Neural progenitor cell (in vitro differentiated cells): ENCODE measurements around the gene ELMO1. TPM values are rescaled to one million over a fixed set of nuclear protein-coding genes. Genes with fewer than 3 reads are reported as not detected.

Source experiments
- DNase-seq: peaks from one replicate; pipeline ENCODE4 v3.0.0-alpha.2; 2016; ENCODE audit warnings: low spot score
- H2AFZ ChIP-seq: fragments of 200-600 bp; sonication (generic); replicated peaks from 2 replicates; pipeline ENCODE4 v1.6.1; 2016; ENCODE audit warnings: antibody characterized with exemption
- H3F3A ChIP-seq: fragments of 200-600 bp; sonication (generic); 2 replicates; pipeline ENCODE4 v1.6.1; 2016; ENCODE audit warnings: antibody characterized with exemption, low read depth
- H3K27ac ChIP-seq: fragments of 200-600 bp; sonication (generic); 2 replicates; pipeline ENCODE4 v1.5.1; 2016; ENCODE audit warnings: mild to moderate bottlenecking
- H3K27me3 ChIP-seq: fragments of 200-600 bp; sonication (generic); 2 replicates; pipeline ENCODE4 v1.6.1; 2016; ENCODE audit warnings: mild to moderate bottlenecking, moderate library complexity
- H3K36me3 ChIP-seq: fragments of 200-600 bp; sonication (generic); 2 replicates; pipeline ENCODE4 v1.5.1; 2016
- H3K4me1 ChIP-seq: fragments of 200-600 bp; sonication (generic); 2 replicates; pipeline ENCODE4 v1.6.1; 2016; ENCODE audit warnings: mixed run types
- H3K4me2 ChIP-seq: fragments of 200-600 bp; sonication (generic); 2 replicates; pipeline ENCODE4 v1.6.1; 2016
- H3K4me3 ChIP-seq: fragments of 200-600 bp; sonication (generic); 2 replicates; pipeline ENCODE4 v1.5.1; 2016
- H3K79me2 ChIP-seq: fragments of 200-600 bp; sonication (generic); 2 replicates; pipeline ENCODE4 v1.6.1; 2016; ENCODE audit warnings: low read depth
- H3K9ac ChIP-seq: fragments of 200-600 bp; sonication (generic); 2 replicates; pipeline ENCODE4 v1.6.1; 2016
- H3K9me3 ChIP-seq: fragments of 200-600 bp; sonication (generic); 2 replicates; pipeline ENCODE4 v1.5.1; 2016; ENCODE audit warnings: low read depth
- H4K20me1 ChIP-seq: fragments of 200-600 bp; sonication (generic); 2 replicates; pipeline ENCODE4 v1.6.1; 2016; ENCODE audit warnings: low read depth
- H3K27ac Mint-ChIP-seq: 3 replicates; pipeline ENCODE4 v1.8.0; 2021; ENCODE audit warnings: mixed read lengths
- H3K27me3 Mint-ChIP-seq: 2 replicates; pipeline ENCODE4 v1.8.0; 2022; ENCODE audit warnings: low read depth, mild to moderate bottlenecking, inconsistent platforms, moderate library complexity, mixed read lengths; ENCODE audit not compliant: insufficient read depth
- H3K36me3 Mint-ChIP-seq: 3 replicates; pipeline ENCODE4 v1.8.0; 2021; ENCODE audit warnings: mixed read lengths
- H3K4me1 Mint-ChIP-seq: 3 replicates; pipeline ENCODE4 v1.8.0; 2021; ENCODE audit warnings: mixed read lengths
- H3K4me3 Mint-ChIP-seq: 3 replicates; pipeline ENCODE4 v1.8.0; 2021; ENCODE audit warnings: mild to moderate bottlenecking, moderate library complexity, mixed read lengths
- H3K9me3 Mint-ChIP-seq: 3 replicates; pipeline ENCODE4 v1.8.0; 2020; ENCODE audit warnings: mixed read lengths
- EZH2 ChIP-seq: fragments of 200-600 bp; sonication (generic); IDR thresholded peaks from 2 replicates; pipeline ENCODE4 v1.6.1; 2017; ENCODE audit warnings: antibody characterized with exemption, mild to moderate bottlenecking, moderate library complexity
- EZH2phosphoT487 ChIP-seq: fragments of 200-600 bp; sonication (generic); IDR thresholded peaks from 2 replicates; pipeline ENCODE4 v1.6.1; 2017; ENCODE audit warnings: antibody characterized with exemption
- total RNA-seq: library from RNA; depleted of rRNA; stranded (reverse); fragments of >200 nt; gene quantifications from 2 replicates; pipeline ENCODE4 v1.2.3, GENCODE V29; 2015; ENCODE audit warnings: low replicate concordance
- TF ChIP-seq, protein P1 (sequence below): fragments of 200-600 bp; sonication (generic); IDR thresholded peaks from 2 replicates; pipeline ENCODE4 v1.5.1; 2017; ENCODE audit warnings: antibody characterized with exemption, mild to moderate bottlenecking

ELMO1 gene
- total RNA-seq, 1 donor from 2014 or later = 22.0 TPM

DNA sequence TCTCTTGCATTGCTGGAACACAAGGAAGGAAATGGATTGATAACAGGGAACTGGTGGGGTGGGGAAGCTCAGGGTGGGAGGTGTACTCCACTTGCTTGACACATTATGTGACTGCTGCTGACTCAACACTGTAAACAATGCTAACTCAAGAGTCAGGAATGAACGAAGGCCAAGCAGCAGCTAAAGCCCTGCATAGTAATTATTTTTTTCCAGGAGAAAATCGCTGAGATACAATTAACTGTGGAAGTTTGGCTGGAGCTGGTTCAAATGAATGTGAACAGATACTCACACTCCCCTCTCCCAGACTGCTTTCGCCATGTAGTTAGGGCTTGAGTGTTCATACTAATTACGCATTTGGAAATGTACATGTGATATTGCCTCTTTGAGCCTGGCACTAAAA is 553.5 kb downstream of the ELMO1 start:
- Histone ChIP-seq H3K36me3 (no peaks in the 10 kb centered on the region), H4K20me1 (no peaks in the 10 kb centered on the region), H3K4me3 (no peak overlapping the region), H3K9me3 (no peaks in the 10 kb centered on the region), H3K27me3 (no peaks in the 10 kb centered on the region), H3K27ac (no peak overlapping the region), H2AFZ (no peak overlapping the region), H3K9ac (no peak overlapping the region), H3F3A (no peaks in the 10 kb centered on the region), H3K79me2 (no peaks in the 10 kb centered on the region), H3K4me1 (no peaks in the 10 kb centered on the region), H3K4me2 (no peak overlapping the region)
- H3K27ac Mint-ChIP-seq = no peak overlapping the region
- H3K4me1 Mint-ChIP-seq = no peaks in the 10 kb centered on the region
- no peaks in the 10 kb centered on the region for H3K9me3 Mint-ChIP-seq
- H3K4me3 Mint-ChIP-seq = no peak overlapping the region
- TF ChIP-seq EZH2 (no peak), EZH2phosphoT487 (no peak)
- TF ChIP-seq, protein P1, sequence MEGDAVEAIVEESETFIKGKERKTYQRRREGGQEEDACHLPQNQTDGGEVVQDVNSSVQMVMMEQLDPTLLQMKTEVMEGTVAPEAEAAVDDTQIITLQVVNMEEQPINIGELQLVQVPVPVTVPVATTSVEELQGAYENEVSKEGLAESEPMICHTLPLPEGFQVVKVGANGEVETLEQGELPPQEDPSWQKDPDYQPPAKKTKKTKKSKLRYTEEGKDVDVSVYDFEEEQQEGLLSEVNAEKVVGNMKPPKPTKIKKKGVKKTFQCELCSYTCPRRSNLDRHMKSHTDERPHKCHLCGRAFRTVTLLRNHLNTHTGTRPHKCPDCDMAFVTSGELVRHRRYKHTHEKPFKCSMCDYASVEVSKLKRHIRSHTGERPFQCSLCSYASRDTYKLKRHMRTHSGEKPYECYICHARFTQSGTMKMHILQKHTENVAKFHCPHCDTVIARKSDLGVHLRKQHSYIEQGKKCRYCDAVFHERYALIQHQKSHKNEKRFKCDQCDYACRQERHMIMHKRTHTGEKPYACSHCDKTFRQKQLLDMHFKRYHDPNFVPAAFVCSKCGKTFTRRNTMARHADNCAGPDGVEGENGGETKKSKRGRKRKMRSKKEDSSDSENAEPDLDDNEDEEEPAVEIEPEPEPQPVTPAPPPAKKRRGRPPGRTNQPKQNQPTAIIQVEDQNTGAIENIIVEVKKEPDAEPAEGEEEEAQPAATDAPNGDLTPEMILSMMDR = no peak
- no peak for DNase-seq
- no peaks in the 10 kb centered on the region for H3K36me3 Mint-ChIP-seq
- no peaks in the 10 kb centered on the region for H3K27me3 Mint-ChIP-seq

DNA sequence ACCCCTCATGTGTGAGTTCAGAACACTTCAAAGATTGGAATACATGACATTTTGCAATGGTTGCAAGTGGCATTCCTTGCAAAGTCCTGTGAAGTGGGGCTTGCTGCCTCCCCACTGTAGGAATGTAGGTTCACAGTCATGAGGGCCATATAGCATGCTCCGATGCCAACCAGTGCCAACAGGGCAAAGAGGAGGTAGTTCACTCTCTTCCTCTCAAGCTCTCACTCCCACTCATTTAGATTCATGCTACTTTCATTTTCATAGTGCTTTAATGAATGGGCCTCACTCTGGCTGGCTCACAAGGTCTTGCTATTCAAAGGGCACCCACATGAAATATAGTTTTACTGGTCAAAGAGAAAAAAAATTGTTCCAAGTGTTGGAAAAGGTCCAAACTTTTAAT is 554.5 kb downstream of the ELMO1 start:
- no peak overlapping the region for H3K4me3 ChIP-seq

DNA sequence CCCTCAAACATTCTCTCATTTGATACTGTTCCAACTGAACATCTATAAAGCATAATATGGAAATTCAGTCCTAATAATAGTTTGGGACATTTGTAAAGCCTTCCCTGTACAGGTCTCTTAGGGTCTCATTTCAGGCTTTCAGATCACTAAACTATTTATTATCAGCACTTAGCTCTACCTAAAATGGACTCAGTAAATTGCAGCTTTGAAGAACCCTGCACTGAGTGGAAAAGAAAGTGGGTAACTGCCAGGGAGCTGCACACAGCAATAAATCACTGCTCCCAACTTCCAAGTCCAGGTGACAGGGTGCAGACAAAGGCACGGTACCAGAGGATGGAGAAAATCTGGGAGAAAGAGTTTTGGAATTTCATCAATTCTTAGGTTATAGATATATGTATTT is 559.5 kb downstream of the ELMO1 start:
- Mint-ChIP-seq H3K9me3 (no peaks in the 10 kb centered on the region), H3K27me3 (no peaks in the 10 kb centered on the region), H3K4me3 (no peak overlapping the region), H3K27ac (no peak overlapping the region), H3K4me1 (no peaks in the 10 kb centered on the region), H3K36me3 (no peaks in the 10 kb centered on the region)
- no peaks in the 10 kb centered on the region for H3K27me3 ChIP-seq
- no peak overlapping the region for H3K27ac ChIP-seq
- TF ChIP-seq, protein P1 = no peak
- no peak for TF ChIP-seq EZH2
- TF ChIP-seq EZH2phosphoT487 = no peak
- no peak overlapping the region for H3K4me3 ChIP-seq
- no peak overlapping the region for H2AFZ ChIP-seq
- H3K4me2 ChIP-seq = no peak overlapping the region
- no peak for DNase-seq
- H3K9me3 ChIP-seq = no peaks in the 10 kb centered on the region
- no peaks in the 10 kb centered on the region for H3K79me2 ChIP-seq
- no peaks in the 10 kb centered on the region for H3F3A ChIP-seq
- no peaks in the 10 kb centered on the region for H3K36me3 ChIP-seq
- H3K4me1 ChIP-seq = peaks cover 9% of the 10 kb centered on the region
- no peak overlapping the region for H3K9ac ChIP-seq
- H4K20me1 ChIP-seq = no peaks in the 10 kb centered on the region

More for the DNA sequence above, 554.5 kb downstream of the ELMO1 start:
- Mint-ChIP-seq H3K9me3 (no peaks in the 10 kb centered on the region), H3K4me1 (no peaks in the 10 kb centered on the region), H3K36me3 (no peaks in the 10 kb centered on the region), H3K27me3 (no peaks in the 10 kb centered on the region), H3K4me3 (no peak overlapping the region), H3K27ac (no peak overlapping the region)
- H2AFZ ChIP-seq = no peak overlapping the region
- DNase-seq = no peak
- no peaks in the 10 kb centered on the region for H3K36me3 ChIP-seq
- H3K4me1 ChIP-seq = no peaks in the 10 kb centered on the region
- no peaks in the 10 kb centered on the region for H3K9me3 ChIP-seq
- H3K79me2 ChIP-seq = no peaks in the 10 kb centered on the region
- H3K4me2 ChIP-seq = no peak overlapping the region
- H3K27me3 ChIP-seq = no peaks in the 10 kb centered on the region
- H3K9ac ChIP-seq = no peak overlapping the region
- TF ChIP-seq EZH2 = no peak
- no peak for TF ChIP-seq EZH2phosphoT487
- TF ChIP-seq, protein P1 = no peak
- H4K20me1 ChIP-seq = no peaks in the 10 kb centered on the region
- no peak overlapping the region for H3K27ac ChIP-seq
- H3F3A ChIP-seq = no peaks in the 10 kb centered on the region
